ENCODE data around the gene SCGB1D4. TPM values are rescaled to one million over a fixed set of nuclear protein-coding genes. Genes with fewer than 3 reads are reported as not detected.

Gene SCGB1D4
- total RNA-seq, 4 donors from 2014 or later, result not detected

DNA sequence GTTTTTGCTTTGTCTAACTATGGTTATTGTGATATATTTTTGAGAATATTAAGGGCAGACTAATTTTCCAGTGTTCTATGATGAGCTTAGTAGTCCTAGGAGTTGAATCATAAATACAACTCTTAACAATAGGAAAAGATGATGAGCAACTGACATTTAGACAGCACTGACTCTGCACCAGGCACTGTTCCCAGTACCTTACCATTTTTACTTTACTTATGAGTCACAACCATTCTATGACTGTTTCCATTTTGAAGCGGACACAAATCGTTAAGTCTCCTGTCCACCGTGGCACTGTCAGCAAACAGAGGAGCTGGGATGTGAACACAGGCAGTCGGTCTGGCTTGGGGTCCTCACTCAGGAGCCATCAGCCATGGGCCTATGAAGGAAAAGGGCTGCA is 32.3 kb downstream of the SCGB1D4 start:
- TF ChIP-seq, protein P1, sequence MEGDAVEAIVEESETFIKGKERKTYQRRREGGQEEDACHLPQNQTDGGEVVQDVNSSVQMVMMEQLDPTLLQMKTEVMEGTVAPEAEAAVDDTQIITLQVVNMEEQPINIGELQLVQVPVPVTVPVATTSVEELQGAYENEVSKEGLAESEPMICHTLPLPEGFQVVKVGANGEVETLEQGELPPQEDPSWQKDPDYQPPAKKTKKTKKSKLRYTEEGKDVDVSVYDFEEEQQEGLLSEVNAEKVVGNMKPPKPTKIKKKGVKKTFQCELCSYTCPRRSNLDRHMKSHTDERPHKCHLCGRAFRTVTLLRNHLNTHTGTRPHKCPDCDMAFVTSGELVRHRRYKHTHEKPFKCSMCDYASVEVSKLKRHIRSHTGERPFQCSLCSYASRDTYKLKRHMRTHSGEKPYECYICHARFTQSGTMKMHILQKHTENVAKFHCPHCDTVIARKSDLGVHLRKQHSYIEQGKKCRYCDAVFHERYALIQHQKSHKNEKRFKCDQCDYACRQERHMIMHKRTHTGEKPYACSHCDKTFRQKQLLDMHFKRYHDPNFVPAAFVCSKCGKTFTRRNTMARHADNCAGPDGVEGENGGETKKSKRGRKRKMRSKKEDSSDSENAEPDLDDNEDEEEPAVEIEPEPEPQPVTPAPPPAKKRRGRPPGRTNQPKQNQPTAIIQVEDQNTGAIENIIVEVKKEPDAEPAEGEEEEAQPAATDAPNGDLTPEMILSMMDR (IDR thresholded peaks at IDR 0.05; ENCODE audit: low read depth), result no peak

GRCh38 chr11:62264004-62264403 is 34.9 kb downstream of the SCGB1D4 start:
- TF ChIP-seq, protein P1 (IDR thresholded peaks at IDR 0.05; ENCODE audit: low read depth), result no peak

DNA sequence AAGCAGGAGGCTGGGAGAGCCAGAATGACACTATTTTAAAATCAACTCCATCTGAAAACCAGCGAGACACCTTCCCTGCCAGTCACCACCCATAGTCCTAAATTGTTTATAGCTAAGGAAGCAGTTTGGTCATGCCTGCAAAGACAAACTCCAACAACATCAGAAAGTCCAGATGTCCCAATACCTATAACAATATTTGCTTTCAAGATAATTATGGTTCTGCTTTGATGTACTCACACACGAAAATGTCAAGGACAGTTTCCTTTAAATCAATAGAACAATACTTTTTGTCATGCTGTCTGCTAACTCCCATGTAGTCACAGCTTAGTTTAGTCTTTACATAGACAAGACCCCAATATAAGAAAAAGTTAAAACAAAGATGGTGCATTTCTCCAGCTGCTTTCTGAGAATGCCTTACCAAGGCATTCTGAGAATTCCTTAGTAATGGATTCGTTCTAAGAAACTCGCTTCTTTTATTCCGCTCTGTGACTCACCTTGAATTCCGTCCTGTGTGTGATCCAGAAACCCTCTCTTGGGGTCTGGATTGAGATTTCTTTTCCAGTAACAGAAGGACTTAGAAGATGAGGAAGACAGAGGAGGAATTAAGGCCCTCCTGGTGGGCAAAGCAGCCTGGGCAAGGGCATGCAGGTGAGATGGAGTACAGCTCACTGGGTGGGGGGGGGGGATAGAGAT is 38.5 kb downstream of the SCGB1D4 start:
- TF ChIP-seq, protein P1 (IDR thresholded peaks at IDR 0.05; ENCODE audit: low read depth), result no peak

DNA sequence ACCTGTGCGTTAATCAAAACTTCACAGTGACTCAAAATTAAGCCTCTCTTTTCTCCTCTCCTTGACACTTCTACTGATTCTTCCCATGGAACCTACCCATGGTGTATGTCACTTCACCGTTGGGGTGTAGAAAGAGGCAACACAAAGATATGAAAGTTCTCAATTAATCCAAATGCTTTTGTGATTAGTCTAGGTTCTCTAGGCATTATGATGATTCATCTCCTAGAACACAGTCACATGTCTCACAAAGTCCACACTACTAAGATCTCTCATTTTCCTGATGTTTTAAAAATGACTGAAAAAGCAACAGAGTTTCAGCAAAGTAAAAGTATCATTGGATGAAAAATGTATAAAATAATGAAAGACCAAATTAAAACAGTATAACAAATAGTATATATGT is 42.6 kb downstream of the SCGB1D4 start:
- TF ChIP-seq, protein P1 (IDR thresholded peaks at IDR 0.05; ENCODE audit: low read depth), result no peak

DNA sequence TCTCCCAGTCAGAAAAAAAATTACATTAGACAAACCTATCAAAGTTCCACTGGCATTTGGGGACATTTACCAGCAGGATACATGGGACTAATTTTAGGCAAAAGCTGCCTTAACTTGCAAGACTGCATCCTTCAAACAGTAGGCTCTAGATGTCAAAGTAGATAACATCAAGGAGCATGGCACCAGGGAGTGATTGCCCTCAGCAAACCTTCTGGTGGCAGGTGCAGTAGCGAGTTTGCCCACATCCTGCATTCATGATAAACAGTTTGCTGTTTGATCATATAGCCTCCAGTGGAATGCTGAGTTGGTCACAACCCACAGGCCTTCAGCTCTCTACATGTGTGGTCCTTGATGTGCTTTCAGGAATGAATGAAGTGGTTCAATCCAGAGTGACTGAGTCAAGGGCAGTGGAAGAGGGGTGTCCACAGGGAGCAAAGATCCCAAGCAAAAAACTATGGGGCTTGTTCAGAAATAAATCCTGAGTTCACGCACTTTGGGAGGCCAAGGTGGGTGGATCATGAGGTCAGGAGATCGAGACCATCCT is 44.8 kb downstream of the SCGB1D4 start:
- TF ChIP-seq, protein P1 (IDR thresholded peaks at IDR 0.05; ENCODE audit: low read depth), result no peak

DNA sequence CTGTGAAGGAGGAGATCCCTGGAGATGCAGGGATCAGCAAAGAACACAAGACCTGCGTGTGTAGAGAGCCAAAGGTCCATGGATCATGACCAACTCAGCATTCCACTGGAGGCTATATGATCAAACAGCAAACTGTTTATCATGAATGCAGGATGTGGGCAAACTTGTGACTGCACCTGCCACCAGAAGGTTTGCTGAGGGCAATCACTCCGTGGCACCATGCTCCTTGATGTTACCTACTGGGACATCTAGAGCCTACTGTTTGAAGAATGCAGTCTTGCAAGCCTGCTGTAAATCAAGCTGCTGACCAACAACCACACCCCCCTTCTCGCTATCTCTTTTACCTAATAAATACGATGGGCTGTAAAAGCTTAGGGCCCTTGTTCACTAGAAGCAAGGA is 47.2 kb downstream of the SCGB1D4 start:
- TF ChIP-seq, protein P1 (IDR thresholded peaks at IDR 0.05; ENCODE audit: low read depth), result no peak

Other genes with a start within 250 kb of the SCGB1D4 start
- 10 to 100 TPM in 3 of 4 donors, 1 to 10 TPM in 1; 8.8 to 15.0 (median 12.3) TPM for gene INCENP, start 175.1 kb downstream of the SCGB1D4 start, total RNA-seq
- not detected for gene SCGB1D1, start 108.9 kb downstream of the SCGB1D4 start, total RNA-seq
- gene SCGB2A1, start 90.4 kb downstream of the SCGB1D4 start, total RNA-seq, result not detected
- not detected for gene SCGB1D2, start 56.8 kb downstream of the SCGB1D4 start, total RNA-seq
- gene SCGB2A2, start 28.9 kb downstream of the SCGB1D4 start, total RNA-seq, result not detected
- gene ASRGL1, start 38.4 kb upstream of the SCGB1D4 start, total RNA-seq, result 10 to 100 TPM in 3 of 4 donors, 1 to 10 TPM in 1; 9.6 to 32.0 (median 15.0) TPM
- not detected for gene SCGB1A1, start 120.0 kb upstream of the SCGB1D4 start, total RNA-seq
- gene AHNAK, start 247.7 kb upstream of the SCGB1D4 start, total RNA-seq, result 1,000 to 10,000 TPM; 1,199 to 1,973 (median 1,368) TPM